HepG2 (cell line): ENCODE data around the gene C11orf86. TPM values are rescaled to one million over a fixed set of nuclear protein-coding genes. Genes with fewer than 3 reads are reported as not detected.

Experiments used
- ATAC-seq: fragments of 200-7000 bp; cut with Tn5 transposase; 3 replicates; pipeline ENCODE4 v1.9.1; 2020; ENCODE audit warnings: mild to moderate bottlenecking, moderate library complexity
- BruUV-seq: library from RNA; stranded (reverse); fragments of 400-500 nt; replicated peaks from 2 replicates; lab custom pipeline; 2021; lab: Mats Ljungman, UMichigan
- CTCF ChIA-PET: fragments of 300-600 bp; formaldehyde crosslinking; extraction: SDS; loops from one replicate; lab custom pipeline; 2021; ENCODE audit warnings: low total read pairs, inconsistent platforms, low intra/inter-chr PET ratio; lab: Yijun Ruan, JAX
- POLR2A ChIA-PET: fragments of 350-600 bp; sonication (Branson Sonifier 250); formaldehyde crosslinking; loops from one replicate; lab custom pipeline; 2020; ENCODE audit warnings: antibody characterized with exemption, inconsistent platforms; lab: Yijun Ruan, JAX
- DNase-seq: peaks from one replicate; pipeline ENCODE4 v3.0.0-alpha.2; 2015; ENCODE audit warnings: low spot score
- FAIRE-seq: peaks from 3 replicates; lab custom pipeline; 2011; peaks lifted over from hg19 to GRCh38; lab: Jason Lieb, UNC
- H2AFZ ChIP-seq: one replicate; pipeline ENCODE4 v1.6.1; 2011; ENCODE audit warnings: low read length, inconsistent platforms
- H3K27ac ChIP-seq: fragments of 300-600 bp; 3 replicates; pipeline ENCODE4 v1.8.0; 2011; ENCODE audit warnings: mixed run types, mild to moderate bottlenecking, mixed read lengths, low read length, inconsistent platforms; ENCODE audit not compliant: insufficient read depth; ENCODE audit errors: extremely low read length
- H3K27me3 ChIP-seq, 2 experiments: fragments of 200-600 bp in 1 of 2; 2 replicates in 1 of 2; 3 replicates in 1 of 2; pipeline versions ENCODE4 v1.6.0 to v1.8.0; 2011; ENCODE audit warnings: low read length in 2 of 2, mild to moderate bottlenecking in 2 of 2, moderate library complexity in 2 of 2, inconsistent platforms in 1 of 2; ENCODE audit not compliant: insufficient read depth in 2 of 2, control insufficient read depth in 1 of 2
- H3K36me3 ChIP-seq, 2 experiments: fragments of 200-600 bp in 1 of 2; replicated peaks in 1 of 2; 2 replicates in 1 of 2; 3 replicates in 1 of 2; pipeline versions ENCODE4 v1.5.1 to v1.8.0; 2011; ENCODE audit warnings: low read length in 2 of 2, inconsistent platforms in 1 of 2; ENCODE audit not compliant: insufficient read depth in 2 of 2, control insufficient read depth in 1 of 2
- H3K4me1 ChIP-seq: 2 replicates; pipeline ENCODE4 v1.5.1; 2012; ENCODE audit warnings: low read length, inconsistent platforms; ENCODE audit not compliant: insufficient read depth
- H3K4me2 ChIP-seq: 2 replicates; pipeline ENCODE4 v1.6.0; 2011; ENCODE audit warnings: low read depth, low read length, inconsistent platforms
- H3K4me3 ChIP-seq, 3 experiments: fragments of 200-600 bp in 1 of 3; sonication (generic), shearing (Covaris generic) in 1 of 3; replicated peaks in 1 of 3; 2 replicates each; pipeline ENCODE4 v1.5.1; 2011 to 2016; ENCODE audit warnings: low read length in 3 of 3, inconsistent platforms in 2 of 3, low read depth in 2 of 3, mild to moderate bottlenecking in 2 of 3, control low read depth in 1 of 3, mixed read lengths in 1 of 3; ENCODE audit not compliant: insufficient read depth in 1 of 3
- H3K79me2 ChIP-seq: one replicate; pipeline ENCODE4 v1.6.1; 2011; ENCODE audit warnings: low read length, inconsistent platforms; ENCODE audit not compliant: insufficient read depth
- H3K9ac ChIP-seq: 2 replicates; pipeline ENCODE4 v1.6.0; 2011; ENCODE audit warnings: mild to moderate bottlenecking, low read depth, low read length, inconsistent platforms; ENCODE audit not compliant: insufficient read depth
- H3K9me3 ChIP-seq: 2 replicates; pipeline ENCODE4 v1.5.1; 2012; ENCODE audit warnings: mild to moderate bottlenecking, low read length
- H4K20me1 ChIP-seq: 2 replicates; pipeline ENCODE4 v1.6.0; 2011; ENCODE audit warnings: inconsistent platforms, mild to moderate bottlenecking, low read length, moderate library complexity; ENCODE audit not compliant: insufficient read depth
- HHEX ChIP-seq: IDR thresholded peaks from 2 replicates; pipeline ENCODE4 v1.6.1; 2016; ENCODE audit warnings: control low read depth
- MEIS1 ChIP-seq: sonication (generic); formaldehyde crosslinking; IDR thresholded peaks from 2 replicates; pipeline ENCODE4 v1.9.0; 2021; ENCODE audit warnings: mild to moderate bottlenecking, missing genetic modification reagents, moderate library complexity, borderline replicate concordance
- NCOA2 ChIP-seq: sonication (generic); formaldehyde crosslinking; IDR thresholded peaks from 2 replicates; pipeline ENCODE4 v1.8.0; 2022; ENCODE audit warnings: inconsistent platforms
- PHF8 ChIP-seq: sonication (generic); formaldehyde crosslinking; IDR thresholded peaks from 2 replicates; pipeline ENCODE4 v1.5.0; 2020; ENCODE audit warnings: missing genetic modification reagents
- SIN3B ChIP-seq: fragments of 150-350 bp; IDR thresholded peaks from 2 replicates; pipeline ENCODE4 v1.6.1; 2014; ENCODE audit warnings: low read length
- ZNF337 ChIP-seq: sonication (generic); formaldehyde crosslinking; IDR thresholded peaks from 2 replicates; pipeline ENCODE4 v1.5.1; 2020; ENCODE audit warnings: missing genetic modification reagents, low read depth, mild to moderate bottlenecking, borderline replicate concordance
- WGBS: methylation state at CpG from one replicate; pipeline ENCODE4 v1.1.6; 2017; ENCODE audit warnings: low lambda C conversion rate; 5-methylcytosine and 5-hydroxymethylcytosine counted together
- in situ Hi-C: cut with HindIII; loops from 2 replicates; pipeline ENCODE4 v1.10.0; 2017; ENCODE audit warnings: low pct_unique_long_range_greater_than_20kb; ENCODE audit not compliant: extremely low pct_ligation_motif_present
- intact Hi-C: fragments of 100-400 bp; cut with micrococcal nuclease; formaldehyde crosslinking; loops from one replicate; pipeline ENCODE4 v1.10.0; 2022; ENCODE audit not compliant: unreplicated experiment
- polyA plus RNA-seq, 8 experiments: library from polyadenylated mRNA; depleted of rRNA in 3 of 8; stranded (reverse) in 7 of 8; unstranded in 1 of 8; fragments of >200 nt; fragmentation: Illumina TruSeq in 4 of 8; extraction: Trizol in 4 of 8; gene quantifications; 2 replicates each; pipeline versions ENCODE4 v1.2.1 to v1.2.3, GENCODE V29; 2011 to 2016; ENCODE audit warnings: low read depth in 4 of 8, missing spikeins in 1 of 8, mixed read lengths in 1 of 8; ENCODE audit not compliant: insufficient read depth in 1 of 8
- total RNA-seq, 5 experiments: library from RNA; depleted of rRNA; stranded (reverse); fragments of >200 nt; fragmentation: Illumina TruSeq; extraction: Trizol; gene quantifications; 2 replicates each; pipeline ENCODE4 v1.2.3, GENCODE V29; 2016; ENCODE audit warnings: low read depth in 1 of 5
- TF ChIP-seq, protein P1 (sequence below): sonication (generic); formaldehyde crosslinking; IDR thresholded peaks from 2 replicates; pipeline ENCODE4 v1.5.0; 2020; ENCODE audit warnings: missing genetic modification reagents
- TF ChIP-seq, protein P2 (sequence below): sonication (generic); formaldehyde crosslinking; IDR thresholded peaks from 2 replicates; pipeline ENCODE4 v1.8.0; 2022; ENCODE audit warnings: low read depth, missing genetic modification reagents
- TF ChIP-seq, protein P3 (sequence below): sonication (generic); formaldehyde crosslinking; IDR thresholded peaks from 2 replicates; pipeline ENCODE4 v1.5.0; 2020; ENCODE audit warnings: missing genetic modification reagents
- TF ChIP-seq, protein P4 (sequence below): sonication (generic); formaldehyde crosslinking; IDR thresholded peaks from 2 replicates; pipeline ENCODE4 v1.9.0; 2021; ENCODE audit warnings: mild to moderate bottlenecking, missing genetic modification reagents

C11orf86 gene
- total and polyA plus RNA-seq, 2 of the 13 experiments (the other 11 are each of a cell fraction or from before 2014, with no cell fraction given) = 0.11 to 0.18 TPM

DNA sequence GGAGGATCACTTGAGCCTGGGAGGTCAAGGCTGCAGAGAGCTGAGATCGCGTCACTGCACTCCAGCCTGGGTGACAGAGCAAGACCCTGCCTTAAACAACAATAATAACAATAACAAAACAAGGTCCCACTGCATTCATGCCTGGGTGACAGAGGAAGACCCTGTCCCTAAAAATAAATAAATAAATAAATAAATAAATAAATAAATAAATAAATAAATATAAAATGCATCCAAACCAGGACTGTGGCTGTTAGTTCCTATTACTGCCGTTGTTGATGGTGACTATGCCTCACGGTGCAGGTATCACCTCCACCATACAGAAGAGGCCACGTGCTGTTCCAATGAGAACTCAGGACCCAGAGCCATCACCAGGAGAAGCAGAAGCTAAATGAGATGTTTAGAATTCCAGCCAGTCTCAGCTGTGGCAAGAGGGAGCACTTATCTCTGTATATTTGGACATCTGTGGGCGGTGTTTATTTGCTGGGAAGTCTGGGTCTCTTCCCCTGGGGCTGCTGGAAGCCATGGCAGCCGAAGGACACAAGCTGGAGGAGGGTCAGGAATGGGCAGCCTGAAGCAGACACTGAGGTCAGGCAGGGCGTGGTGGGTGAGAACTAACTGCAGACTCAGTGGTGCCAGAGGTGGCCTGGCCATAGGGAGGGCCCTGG, 21.6 kb downstream of the C11orf86 start:
- Histone ChIP-seq H3K4me3 (no peak overlapping the region), H3K9ac (no peak overlapping the region), H3K4me1 (peaks cover 26% of the 10 kb centered on the region), H3K36me3 (no peaks in the 10 kb centered on the region), H4K20me1 (no peaks in the 10 kb centered on the region), H3K9me3 (no peaks in the 10 kb centered on the region), H3K4me2 (peak overlapping the region; percentile 43), H2AFZ (no peak overlapping the region), H3K27me3 (no peaks in the 10 kb centered on the region), H3K79me2 (no peaks in the 10 kb centered on the region), H3K27ac (no peak overlapping the region)
- DNase-seq = peak; percentile 93
- peak; percentile 32 for FAIRE-seq
- intact Hi-C loops = loop anchor here (1.0 kb wide), 1 partner anchor 26 kb away; no protein-coding TSS in a partner anchor
- BruUV-seq = no TSS peak
- ChIA-PET POLR2A (interaction anchor here (1.0 kb wide), 1 partner anchor 13 kb away, joined by 3 read pairs; no protein-coding TSS in a partner anchor), CTCF (no interaction called here)
- ATAC-seq = peak; percentile 97
- WGBS = 23% methylated on average over 6 of the region's 8 CpGs
- in situ Hi-C loops = no loop called here
- peak; percentile 72; the same call in 1 of the 2 replicates for TF ChIP-seq NCOA2 (CRISPR knock-in tag)
- TF ChIP-seq ZNF337 (CRISPR knock-in tag) = no peak
- no peak for TF ChIP-seq PHF8
- TF ChIP-seq, protein P1, sequence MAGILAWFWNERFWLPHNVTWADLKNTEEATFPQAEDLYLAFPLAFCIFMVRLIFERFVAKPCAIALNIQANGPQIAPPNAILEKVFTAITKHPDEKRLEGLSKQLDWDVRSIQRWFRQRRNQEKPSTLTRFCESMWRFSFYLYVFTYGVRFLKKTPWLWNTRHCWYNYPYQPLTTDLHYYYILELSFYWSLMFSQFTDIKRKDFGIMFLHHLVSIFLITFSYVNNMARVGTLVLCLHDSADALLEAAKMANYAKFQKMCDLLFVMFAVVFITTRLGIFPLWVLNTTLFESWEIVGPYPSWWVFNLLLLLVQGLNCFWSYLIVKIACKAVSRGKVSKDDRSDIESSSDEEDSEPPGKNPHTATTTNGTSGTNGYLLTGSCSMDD (CRISPR knock-in tag) = no peak
- TF ChIP-seq, protein P2, sequence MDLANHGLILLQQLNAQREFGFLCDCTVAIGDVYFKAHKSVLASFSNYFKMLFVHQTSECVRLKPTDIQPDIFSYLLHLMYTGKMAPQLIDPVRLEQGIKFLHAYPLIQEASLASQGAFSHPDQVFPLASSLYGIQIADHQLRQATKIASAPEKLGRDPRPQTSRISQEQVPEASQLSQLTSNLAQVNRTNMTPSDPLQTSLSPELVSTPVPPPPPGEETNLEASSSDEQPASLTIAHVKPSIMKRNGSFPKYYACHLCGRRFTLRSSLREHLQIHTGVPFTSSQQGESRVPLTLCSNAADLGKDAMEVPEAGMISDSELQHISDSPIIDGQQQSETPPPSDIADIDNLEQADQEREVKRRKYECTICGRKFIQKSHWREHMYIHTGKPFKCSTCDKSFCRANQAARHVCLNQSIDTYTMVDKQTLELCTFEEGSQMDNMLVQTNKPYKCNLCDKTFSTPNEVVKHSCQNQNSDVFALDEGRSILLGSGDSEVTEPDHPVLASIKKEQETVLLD (CRISPR knock-in tag) = no peak
- TF ChIP-seq, protein P3, sequence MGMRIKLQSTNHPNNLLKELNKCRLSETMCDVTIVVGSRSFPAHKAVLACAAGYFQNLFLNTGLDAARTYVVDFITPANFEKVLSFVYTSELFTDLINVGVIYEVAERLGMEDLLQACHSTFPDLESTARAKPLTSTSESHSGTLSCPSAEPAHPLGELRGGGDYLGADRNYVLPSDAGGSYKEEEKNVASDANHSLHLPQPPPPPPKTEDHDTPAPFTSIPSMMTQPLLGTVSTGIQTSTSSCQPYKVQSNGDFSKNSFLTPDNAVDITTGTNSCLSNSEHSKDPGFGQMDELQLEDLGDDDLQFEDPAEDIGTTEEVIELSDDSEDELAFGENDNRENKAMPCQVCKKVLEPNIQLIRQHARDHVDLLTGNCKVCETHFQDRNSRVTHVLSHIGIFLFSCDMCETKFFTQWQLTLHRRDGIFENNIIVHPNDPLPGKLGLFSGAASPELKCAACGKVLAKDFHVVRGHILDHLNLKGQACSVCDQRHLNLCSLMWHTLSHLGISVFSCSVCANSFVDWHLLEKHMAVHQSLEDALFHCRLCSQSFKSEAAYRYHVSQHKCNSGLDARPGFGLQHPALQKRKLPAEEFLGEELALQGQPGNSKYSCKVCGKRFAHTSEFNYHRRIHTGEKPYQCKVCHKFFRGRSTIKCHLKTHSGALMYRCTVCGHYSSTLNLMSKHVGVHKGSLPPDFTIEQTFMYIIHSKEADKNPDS (CRISPR knock-in tag) = no peak
- no peak for TF ChIP-seq SIN3B
- TF ChIP-seq HHEX = no peak
- TF ChIP-seq, protein P4, sequence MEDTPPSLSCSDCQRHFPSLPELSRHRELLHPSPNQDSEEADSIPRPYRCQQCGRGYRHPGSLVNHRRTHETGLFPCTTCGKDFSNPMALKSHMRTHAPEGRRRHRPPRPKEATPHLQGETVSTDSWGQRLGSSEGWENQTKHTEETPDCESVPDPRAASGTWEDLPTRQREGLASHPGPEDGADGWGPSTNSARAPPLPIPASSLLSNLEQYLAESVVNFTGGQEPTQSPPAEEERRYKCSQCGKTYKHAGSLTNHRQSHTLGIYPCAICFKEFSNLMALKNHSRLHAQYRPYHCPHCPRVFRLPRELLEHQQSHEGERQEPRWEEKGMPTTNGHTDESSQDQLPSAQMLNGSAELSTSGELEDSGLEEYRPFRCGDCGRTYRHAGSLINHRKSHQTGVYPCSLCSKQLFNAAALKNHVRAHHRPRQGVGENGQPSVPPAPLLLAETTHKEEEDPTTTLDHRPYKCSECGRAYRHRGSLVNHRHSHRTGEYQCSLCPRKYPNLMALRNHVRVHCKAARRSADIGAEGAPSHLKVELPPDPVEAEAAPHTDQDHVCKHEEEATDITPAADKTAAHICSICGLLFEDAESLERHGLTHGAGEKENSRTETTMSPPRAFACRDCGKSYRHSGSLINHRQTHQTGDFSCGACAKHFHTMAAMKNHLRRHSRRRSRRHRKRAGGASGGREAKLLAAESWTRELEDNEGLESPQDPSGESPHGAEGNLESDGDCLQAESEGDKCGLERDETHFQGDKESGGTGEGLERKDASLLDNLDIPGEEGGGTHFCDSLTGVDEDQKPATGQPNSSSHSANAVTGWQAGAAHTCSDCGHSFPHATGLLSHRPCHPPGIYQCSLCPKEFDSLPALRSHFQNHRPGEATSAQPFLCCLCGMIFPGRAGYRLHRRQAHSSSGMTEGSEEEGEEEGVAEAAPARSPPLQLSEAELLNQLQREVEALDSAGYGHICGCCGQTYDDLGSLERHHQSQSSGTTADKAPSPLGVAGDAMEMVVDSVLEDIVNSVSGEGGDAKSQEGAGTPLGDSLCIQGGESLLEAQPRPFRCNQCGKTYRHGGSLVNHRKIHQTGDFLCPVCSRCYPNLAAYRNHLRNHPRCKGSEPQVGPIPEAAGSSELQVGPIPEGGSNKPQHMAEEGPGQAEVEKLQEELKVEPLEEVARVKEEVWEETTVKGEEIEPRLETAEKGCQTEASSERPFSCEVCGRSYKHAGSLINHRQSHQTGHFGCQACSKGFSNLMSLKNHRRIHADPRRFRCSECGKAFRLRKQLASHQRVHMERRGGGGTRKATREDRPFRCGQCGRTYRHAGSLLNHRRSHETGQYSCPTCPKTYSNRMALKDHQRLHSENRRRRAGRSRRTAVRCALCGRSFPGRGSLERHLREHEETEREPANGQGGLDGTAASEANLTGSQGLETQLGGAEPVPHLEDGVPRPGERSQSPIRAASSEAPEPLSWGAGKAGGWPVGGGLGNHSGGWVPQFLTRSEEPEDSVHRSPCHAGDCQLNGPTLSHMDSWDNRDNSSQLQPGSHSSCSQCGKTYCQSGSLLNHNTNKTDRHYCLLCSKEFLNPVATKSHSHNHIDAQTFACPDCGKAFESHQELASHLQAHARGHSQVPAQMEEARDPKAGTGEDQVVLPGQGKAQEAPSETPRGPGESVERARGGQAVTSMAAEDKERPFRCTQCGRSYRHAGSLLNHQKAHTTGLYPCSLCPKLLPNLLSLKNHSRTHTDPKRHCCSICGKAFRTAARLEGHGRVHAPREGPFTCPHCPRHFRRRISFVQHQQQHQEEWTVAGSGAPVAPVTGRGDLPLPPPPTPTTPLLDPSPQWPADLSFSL = no peak
- TF ChIP-seq MEIS1 (CRISPR knock-in tag) = no peak
